HepG2 (cell line): ENCODE data around the gene OTUD4. TPM values are rescaled to one million over a fixed set of nuclear protein-coding genes. Genes with fewer than 3 reads are reported as not detected.

Source experiments
- BCL6 ChIP-seq: IDR thresholded peaks from 2 replicates; pipeline ENCODE4 v1.6.1; 2016; ENCODE audit warnings: missing genetic modification reagents, missing compliant biosample characterization
- FOSL2 ChIP-seq: sonication (generic); formaldehyde crosslinking; IDR thresholded peaks from 2 replicates; pipeline ENCODE4 v1.4.0; 2020; ENCODE audit warnings: missing genetic modification reagents
- HNF4G ChIP-seq, 2 experiments: sonication (generic) in 1 of 2; formaldehyde crosslinking in 1 of 2; IDR thresholded peaks; 2 replicates each; pipeline versions ENCODE4 v1.4.0 to v1.6.1; 2011 to 2020; ENCODE audit warnings: borderline replicate concordance in 2 of 2, low read depth in 2 of 2, mild to moderate bottlenecking in 2 of 2, low read length in 1 of 2, missing genetic modification reagents in 1 of 2, moderate library complexity in 1 of 2
- HOXA9 ChIP-seq: sonication (generic); formaldehyde crosslinking; IDR thresholded peaks from 2 replicates; pipeline ENCODE4 v1.8.1; 2022; ENCODE audit warnings: missing genetic modification reagents, mild to moderate bottlenecking, moderate library complexity, borderline replicate concordance
- MBNL3 ChIP-seq: fragments of 250-450 bp; sonication (Bioruptor Pico); conservative IDR thresholded peaks from 2 replicates; pipeline ENCODE4 v1.8.0; 2022; ENCODE audit warnings: mild to moderate bottlenecking, inconsistent platforms
- NRL ChIP-seq: sonication (generic); formaldehyde crosslinking; IDR thresholded peaks from 2 replicates; pipeline ENCODE4 v1.5.0; 2020; ENCODE audit warnings: missing genetic modification reagents, mild to moderate bottlenecking, moderate library complexity, borderline replicate concordance
- SETDB1 ChIP-seq: sonication (generic); formaldehyde crosslinking; IDR thresholded peaks from 2 replicates; pipeline ENCODE4 v1.5.1; 2020; ENCODE audit warnings: missing genetic modification reagents, mild to moderate bottlenecking, borderline replicate concordance
- ZFP90 ChIP-seq: sonication (generic); formaldehyde crosslinking; IDR thresholded peaks from 2 replicates; pipeline ENCODE4 v1.8.0; 2022; ENCODE audit warnings: missing genetic modification reagents, mild to moderate bottlenecking, inconsistent platforms, borderline replicate concordance
- ZNF224 ChIP-seq: sonication (generic); formaldehyde crosslinking; IDR thresholded peaks from 2 replicates; pipeline ENCODE4 v1.5.0; 2020; ENCODE audit warnings: mild to moderate bottlenecking, missing genetic modification reagents
- ZNF3 ChIP-seq: IDR thresholded peaks from 2 replicates; pipeline ENCODE4 v1.7.0; 2017; ENCODE audit warnings: inconsistent platforms
- ZNF564 ChIP-seq: sonication (generic); formaldehyde crosslinking; IDR thresholded peaks from 2 replicates; pipeline ENCODE4 v1.8.1; 2023; ENCODE audit warnings: mild to moderate bottlenecking, missing genetic modification reagents
- ZNF773 ChIP-seq: sonication (generic); formaldehyde crosslinking; IDR thresholded peaks from 2 replicates; pipeline ENCODE4 v1.4.0; 2020; ENCODE audit warnings: missing genetic modification reagents, borderline replicate concordance
- ZNF777 ChIP-seq: sonication (generic); formaldehyde crosslinking; IDR thresholded peaks from 2 replicates; pipeline ENCODE4 v1.4.0; 2020; ENCODE audit warnings: missing genetic modification reagents
- ZNF879 ChIP-seq: sonication (generic); formaldehyde crosslinking; IDR thresholded peaks from 2 replicates; pipeline ENCODE4 v1.8.1; 2023; ENCODE audit warnings: missing genetic modification reagents
- polyA plus RNA-seq, 8 experiments: library from polyadenylated mRNA; depleted of rRNA in 3 of 8; stranded (reverse) in 7 of 8; unstranded in 1 of 8; fragments of >200 nt; fragmentation: Illumina TruSeq in 4 of 8; extraction: Trizol in 4 of 8; gene quantifications; 2 replicates each; pipeline versions ENCODE4 v1.2.1 to v1.2.3, GENCODE V29; 2011 to 2016; ENCODE audit warnings: low read depth in 4 of 8, missing spikeins in 1 of 8, mixed read lengths in 1 of 8; ENCODE audit not compliant: insufficient read depth in 1 of 8
- total RNA-seq, 5 experiments: library from RNA; depleted of rRNA; stranded (reverse); fragments of >200 nt; fragmentation: Illumina TruSeq; extraction: Trizol; gene quantifications; 2 replicates each; pipeline ENCODE4 v1.2.3, GENCODE V29; 2016; ENCODE audit warnings: low read depth in 1 of 5
- TF ChIP-seq, protein P1 (sequence below): sonication (generic); formaldehyde crosslinking; IDR thresholded peaks from 2 replicates; pipeline ENCODE4 v1.4.0; 2020; ENCODE audit warnings: missing genetic modification reagents, borderline replicate concordance
- TF ChIP-seq, protein P2 (sequence below): IDR thresholded peaks from 2 replicates; pipeline ENCODE4 v1.6.1; 2016; ENCODE audit warnings: missing compliant biosample characterization, missing genetic modification reagents, borderline replicate concordance
- TF ChIP-seq, protein P3 (sequence below): sonication (generic); formaldehyde crosslinking; IDR thresholded peaks from 2 replicates; pipeline ENCODE4 v1.4.0; 2020; ENCODE audit warnings: mild to moderate bottlenecking, missing genetic modification reagents
- TF ChIP-seq, protein P4 (sequence below): sonication (generic); formaldehyde crosslinking; IDR thresholded peaks from 2 replicates; pipeline ENCODE4 v1.8.1; 2023; ENCODE audit warnings: missing genetic modification reagents, inconsistent platforms, borderline replicate concordance

The OTUD4 gene
- total and polyA plus RNA-seq, 2 of the 13 experiments (the other 11 are each of a cell fraction or from before 2014, with no cell fraction given), result 16.1 to 18.0 TPM

DNA sequence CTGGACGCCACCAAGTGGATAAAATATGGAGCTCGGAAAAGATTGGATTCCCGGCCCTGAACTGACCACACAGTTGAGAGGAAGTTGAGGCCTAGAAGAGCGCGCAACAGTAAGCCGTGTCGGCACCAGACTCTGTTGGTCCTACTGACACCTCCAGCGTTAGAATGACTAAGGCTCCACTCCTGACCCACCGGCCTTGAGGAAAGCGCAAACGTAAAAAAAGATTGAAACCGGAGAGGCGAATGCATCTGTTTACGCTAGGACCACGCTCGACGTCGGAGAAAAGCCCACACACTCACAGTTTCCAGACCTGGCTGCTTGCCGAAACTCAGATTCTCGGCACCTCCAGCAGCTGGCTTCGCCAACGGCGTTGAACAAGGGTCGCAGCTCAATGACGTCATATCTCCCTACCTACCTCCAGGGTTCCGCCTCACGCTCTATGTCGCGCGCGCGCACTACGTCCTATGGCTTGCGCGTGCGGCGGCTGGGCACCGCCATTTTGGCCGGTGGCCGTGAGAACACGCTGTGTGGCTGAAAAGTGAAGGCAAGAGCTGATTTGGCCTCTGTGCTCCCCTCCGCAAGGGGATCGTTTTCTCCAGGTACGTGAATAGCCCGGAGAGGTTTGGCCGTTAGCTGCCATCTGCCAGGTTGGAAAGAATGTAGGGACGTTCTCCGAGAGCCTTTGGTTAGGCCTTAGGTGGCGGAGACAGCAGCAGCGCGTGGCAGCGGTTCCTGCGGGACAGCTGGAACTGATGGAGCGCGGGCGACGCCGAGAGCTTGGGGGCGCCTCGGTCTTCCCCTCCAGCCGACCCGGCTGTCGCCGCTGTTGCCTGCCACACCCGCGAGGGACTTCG, 82.3 kb downstream of the OTUD4 start, which contains the start of the genes ABCE1 and ANAPC10 (continued):
- TF ChIP-seq ZNF3 (CRISPR knock-in tag) (peak; percentile 37; the same call in 1 of the 2 replicates), BCL6 (CRISPR knock-in tag) (no peak), FOSL2 (CRISPR knock-in tag) (peak; percentile 67), SETDB1 (no peak), ZFP90 (no peak; the same call in 1 of the 2 replicates), MBNL3 (no peak), ZNF224 (no peak; the same call in 1 of the 2 replicates), ZNF564 (no peak; the same call in 1 of the 2 replicates), HNF4G (IDR thresholded peaks at IDR 0.05; ENCODE audit: borderline replicate concordance, low read depth, low read length) (no peak), HNF4G (CRISPR knock-in tag; IDR thresholded peaks at IDR 0.05; ENCODE audit: borderline replicate concordance, low read depth) (peak; percentile 50; the same call in 1 of the 2 replicates), NRL (CRISPR knock-in tag) (0 out of 2 replicates have a peak, but pooled peaks have one; percentile 59), ZNF777 (CRISPR knock-in tag) (peak; percentile 69; the same call in 1 of the 2 replicates), ZNF879 (no peak), HOXA9 (peak; percentile 62; the same call in 1 of the 2 replicates), ZNF773 (CRISPR knock-in tag) (no peak)
- TF ChIP-seq, protein P1, sequence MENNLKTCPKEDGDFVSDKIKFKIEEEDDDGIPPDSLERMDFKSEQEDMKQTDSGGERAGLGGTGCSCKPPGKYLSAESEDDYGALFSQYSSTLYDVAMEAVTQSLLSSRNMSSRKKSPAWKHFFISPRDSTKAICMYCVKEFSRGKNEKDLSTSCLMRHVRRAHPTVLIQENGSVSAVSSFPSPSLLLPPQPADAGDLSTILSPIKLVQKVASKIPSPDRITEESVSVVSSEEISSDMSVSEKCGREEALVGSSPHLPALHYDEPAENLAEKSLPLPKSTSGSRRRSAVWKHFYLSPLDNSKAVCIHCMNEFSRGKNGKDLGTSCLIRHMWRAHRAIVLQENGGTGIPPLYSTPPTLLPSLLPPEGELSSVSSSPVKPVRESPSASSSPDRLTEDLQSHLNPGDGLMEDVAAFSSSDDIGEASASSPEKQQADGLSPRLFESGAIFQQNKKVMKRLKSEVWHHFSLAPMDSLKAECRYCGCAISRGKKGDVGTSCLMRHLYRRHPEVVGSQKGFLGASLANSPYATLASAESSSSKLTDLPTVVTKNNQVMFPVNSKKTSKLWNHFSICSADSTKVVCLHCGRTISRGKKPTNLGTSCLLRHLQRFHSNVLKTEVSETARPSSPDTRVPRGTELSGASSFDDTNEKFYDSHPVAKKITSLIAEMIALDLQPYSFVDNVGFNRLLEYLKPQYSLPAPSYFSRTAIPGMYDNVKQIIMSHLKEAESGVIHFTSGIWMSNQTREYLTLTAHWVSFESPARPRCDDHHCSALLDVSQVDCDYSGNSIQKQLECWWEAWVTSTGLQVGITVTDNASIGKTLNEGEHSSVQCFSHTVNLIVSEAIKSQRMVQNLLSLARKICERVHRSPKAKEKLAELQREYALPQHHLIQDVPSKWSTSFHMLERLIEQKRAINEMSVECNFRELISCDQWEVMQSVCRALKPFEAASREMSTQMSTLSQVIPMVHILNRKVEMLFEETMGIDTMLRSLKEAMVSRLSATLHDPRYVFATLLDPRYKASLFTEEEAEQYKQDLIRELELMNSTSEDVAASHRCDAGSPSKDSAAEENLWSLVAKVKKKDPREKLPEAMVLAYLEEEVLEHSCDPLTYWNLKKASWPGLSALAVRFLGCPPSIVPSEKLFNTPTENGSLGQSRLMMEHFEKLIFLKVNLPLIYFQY (CRISPR knock-in tag), result no peak; the same call in 1 of the 2 replicates
- TF ChIP-seq, protein P2, sequence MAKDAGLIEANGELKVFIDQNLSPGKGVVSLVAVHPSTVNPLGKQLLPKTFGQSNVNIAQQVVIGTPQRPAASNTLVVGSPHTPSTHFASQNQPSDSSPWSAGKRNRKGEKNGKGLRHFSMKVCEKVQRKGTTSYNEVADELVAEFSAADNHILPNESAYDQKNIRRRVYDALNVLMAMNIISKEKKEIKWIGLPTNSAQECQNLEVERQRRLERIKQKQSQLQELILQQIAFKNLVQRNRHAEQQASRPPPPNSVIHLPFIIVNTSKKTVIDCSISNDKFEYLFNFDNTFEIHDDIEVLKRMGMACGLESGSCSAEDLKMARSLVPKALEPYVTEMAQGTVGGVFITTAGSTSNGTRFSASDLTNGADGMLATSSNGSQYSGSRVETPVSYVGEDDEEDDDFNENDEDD (CRISPR knock-in tag), result peak; percentile 89; the same call in 1 of the 2 replicates
- TF ChIP-seq, protein P3, sequence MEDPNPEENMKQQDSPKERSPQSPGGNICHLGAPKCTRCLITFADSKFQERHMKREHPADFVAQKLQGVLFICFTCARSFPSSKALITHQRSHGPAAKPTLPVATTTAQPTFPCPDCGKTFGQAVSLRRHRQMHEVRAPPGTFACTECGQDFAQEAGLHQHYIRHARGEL (CRISPR knock-in tag), result 0 out of 2 replicates have a peak, but pooled peaks have one; percentile 22
- TF ChIP-seq, protein P4, sequence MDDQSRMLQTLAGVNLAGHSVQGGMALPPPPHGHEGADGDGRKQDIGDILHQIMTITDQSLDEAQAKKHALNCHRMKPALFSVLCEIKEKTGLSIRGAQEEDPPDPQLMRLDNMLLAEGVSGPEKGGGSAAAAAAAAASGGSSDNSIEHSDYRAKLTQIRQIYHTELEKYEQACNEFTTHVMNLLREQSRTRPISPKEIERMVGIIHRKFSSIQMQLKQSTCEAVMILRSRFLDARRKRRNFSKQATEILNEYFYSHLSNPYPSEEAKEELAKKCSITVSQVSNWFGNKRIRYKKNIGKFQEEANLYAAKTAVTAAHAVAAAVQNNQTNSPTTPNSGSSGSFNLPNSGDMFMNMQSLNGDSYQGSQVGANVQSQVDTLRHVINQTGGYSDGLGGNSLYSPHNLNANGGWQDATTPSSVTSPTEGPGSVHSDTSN (CRISPR knock-in tag), result no peak
